Inferior parietal cortex (tissue), 1 donor: ENCODE data around the gene ANKS3.
A peak's percentile ranks its signal among the peaks of the same experiment; 100 is the strongest.

ENCODE experiments used
- DNase-seq: peaks from one replicate; pipeline ENCODE4 v3.0.0-alpha.2; 2016; ENCODE audit errors: extremely low spot score

Gene ANKS3

DNA sequence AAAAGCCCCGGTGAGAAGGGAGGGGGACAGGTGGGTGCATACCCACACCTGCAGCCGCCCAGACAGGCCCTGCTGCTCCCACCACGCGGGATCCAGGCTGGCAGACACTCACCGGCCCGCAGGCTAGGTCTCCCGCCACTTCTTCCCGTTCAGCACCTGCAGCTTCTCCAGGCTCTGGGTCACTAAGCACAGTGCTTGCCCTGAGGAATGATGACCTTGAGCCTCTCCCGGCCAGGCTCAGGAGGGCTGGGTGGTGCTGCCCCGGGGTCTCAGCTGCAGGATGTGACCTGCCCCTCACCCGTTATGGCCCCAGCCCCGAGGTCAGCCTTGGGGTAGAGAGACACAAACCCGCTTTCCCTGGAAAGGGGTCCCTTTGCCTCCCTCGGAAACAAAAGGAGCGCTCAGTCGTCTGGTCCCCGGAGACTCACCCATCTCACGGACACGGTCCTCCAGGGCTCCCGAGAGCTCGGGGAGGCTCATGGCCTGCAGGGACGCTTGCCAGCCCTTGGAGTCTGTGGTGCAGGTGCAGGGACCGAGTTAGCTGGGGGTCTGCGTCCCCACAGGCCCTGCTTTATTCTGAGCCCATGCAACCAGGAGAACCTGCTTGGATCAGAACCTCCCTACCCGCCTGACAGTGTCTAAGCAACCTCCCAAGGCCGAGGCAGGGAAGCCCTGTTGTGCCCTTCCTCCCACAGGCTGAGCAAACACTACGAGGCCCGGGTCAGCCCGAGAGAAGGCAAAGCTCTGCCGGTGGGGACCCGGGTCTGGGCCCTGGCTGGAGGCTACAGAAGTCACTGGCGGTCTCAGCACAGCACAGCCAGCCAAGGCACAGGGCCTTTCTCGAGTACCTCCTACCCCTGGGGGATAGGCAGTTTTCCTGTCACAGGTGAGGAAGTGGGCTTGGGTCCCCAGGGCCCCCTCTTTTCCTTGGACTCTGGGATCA is 36.9 kb downstream of the ANKS3 start:
- DNase-seq: no peak

- DNase-seq: no peak
Measured at GRCh38 chr16:4696172-4696904, 37.7 kb downstream of the ANKS3 start.

DNA sequence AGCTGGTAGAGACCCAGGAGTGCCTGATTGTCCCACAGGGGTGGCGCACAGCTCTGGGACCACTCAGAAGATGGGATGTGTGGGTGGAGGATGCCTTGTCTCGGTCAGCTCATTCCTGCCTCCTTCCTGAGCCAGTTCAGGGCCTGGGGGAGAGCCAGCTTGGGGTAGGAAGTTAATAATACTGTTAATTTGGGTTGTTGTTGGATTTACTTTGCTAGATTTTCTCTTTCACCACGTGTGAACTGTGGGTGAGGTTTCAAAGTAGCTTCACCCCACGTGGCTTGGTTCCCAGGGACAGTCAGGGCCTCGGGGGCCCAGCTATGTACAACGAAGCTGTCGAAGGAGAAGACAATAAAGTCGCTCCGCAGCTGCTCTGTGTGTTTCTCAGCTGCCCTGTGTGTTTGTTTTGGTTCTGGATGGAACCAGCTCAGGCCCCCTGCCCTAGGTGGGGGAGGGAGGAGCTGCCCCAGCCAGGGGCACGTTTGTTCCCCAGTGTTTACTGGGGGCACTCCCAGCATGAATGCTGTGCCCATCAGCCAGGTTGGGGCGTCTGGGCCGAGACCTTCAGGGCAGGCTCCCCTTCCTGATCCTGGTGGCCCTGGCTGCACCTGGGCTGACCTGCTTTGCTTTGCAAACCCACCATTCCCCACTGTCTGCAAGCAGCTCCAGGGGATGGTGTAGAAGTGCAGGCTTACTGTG is 38.4 kb downstream of the ANKS3 start:
- DNase-seq: no peak

GRCh38 chr16:4694642-4695451 is 39.2 kb downstream of the ANKS3 start:
- peak; percentile 17 for DNase-seq

GRCh38 chr16:4693956-4694641 is 40.0 kb downstream of the ANKS3 start:
- DNase-seq: no peak

- peak; percentile 94 for DNase-seq
Measured at GRCh38 chr16:4693296-4693955, 40.6 kb downstream of the ANKS3 start, which contains the start of gene NUDT16L1. Gene NUDT16L1, plus strand, starts transcription at chr16:4693562. Its CDS starts 165 bp downstream, at chr16:4693727.

- no peak for DNase-seq
Measured at GRCh38 chr16:4692460-4693295, 41.4 kb downstream of the ANKS3 start.

DNA sequence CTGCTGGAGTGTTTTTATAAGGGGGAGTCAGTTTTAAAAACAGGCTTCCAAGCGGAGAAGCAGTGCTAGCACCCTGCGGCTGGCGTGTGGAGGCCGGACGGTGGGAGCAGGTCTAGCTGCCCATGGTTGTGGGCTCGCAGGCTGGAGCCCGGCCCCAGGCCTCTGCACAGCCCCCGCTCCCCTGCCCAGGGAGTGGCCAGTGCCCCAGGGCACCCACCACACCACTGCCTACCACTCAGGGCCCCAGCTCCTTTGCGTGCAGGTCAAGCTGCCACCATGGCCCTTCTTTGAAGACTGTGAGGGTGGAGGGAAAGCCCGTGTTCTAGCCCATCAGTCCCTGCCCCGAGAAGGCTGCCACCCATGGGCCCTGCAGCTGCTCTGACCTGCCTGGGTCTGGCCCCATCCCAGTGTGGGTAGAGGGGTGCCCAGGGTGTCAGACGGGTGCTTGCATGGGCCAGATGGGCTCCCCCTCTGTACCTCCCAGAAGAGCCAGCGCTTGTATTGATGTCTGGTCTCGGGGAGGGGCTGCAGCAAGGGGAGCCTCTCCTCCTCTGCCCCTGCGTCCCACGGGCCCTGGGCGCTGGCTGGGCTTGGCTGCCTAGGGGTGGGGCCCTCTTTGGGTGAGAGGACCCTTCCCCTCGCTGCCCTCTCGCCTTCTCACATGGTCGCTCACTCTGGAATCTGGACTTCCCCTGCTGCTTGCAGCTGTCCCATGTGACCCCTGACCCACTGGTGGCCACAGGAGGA is 42.2 kb downstream of the ANKS3 start:
- no peak for DNase-seq

- DNase-seq: no peak
Measured at GRCh38 chr16:4690946-4691665, 43.0 kb downstream of the ANKS3 start.

GRCh38 chr16:4689864-4690704 is 44.0 kb downstream of the ANKS3 start:
- DNase-seq: no peak

GRCh38 chr16:4689091-4689671 is 44.9 kb downstream of the ANKS3 start:
- DNase-seq: no peak

- no peak for DNase-seq
Measured at GRCh38 chr16:4688674-4689045, 45.4 kb downstream of the ANKS3 start.

DNA sequence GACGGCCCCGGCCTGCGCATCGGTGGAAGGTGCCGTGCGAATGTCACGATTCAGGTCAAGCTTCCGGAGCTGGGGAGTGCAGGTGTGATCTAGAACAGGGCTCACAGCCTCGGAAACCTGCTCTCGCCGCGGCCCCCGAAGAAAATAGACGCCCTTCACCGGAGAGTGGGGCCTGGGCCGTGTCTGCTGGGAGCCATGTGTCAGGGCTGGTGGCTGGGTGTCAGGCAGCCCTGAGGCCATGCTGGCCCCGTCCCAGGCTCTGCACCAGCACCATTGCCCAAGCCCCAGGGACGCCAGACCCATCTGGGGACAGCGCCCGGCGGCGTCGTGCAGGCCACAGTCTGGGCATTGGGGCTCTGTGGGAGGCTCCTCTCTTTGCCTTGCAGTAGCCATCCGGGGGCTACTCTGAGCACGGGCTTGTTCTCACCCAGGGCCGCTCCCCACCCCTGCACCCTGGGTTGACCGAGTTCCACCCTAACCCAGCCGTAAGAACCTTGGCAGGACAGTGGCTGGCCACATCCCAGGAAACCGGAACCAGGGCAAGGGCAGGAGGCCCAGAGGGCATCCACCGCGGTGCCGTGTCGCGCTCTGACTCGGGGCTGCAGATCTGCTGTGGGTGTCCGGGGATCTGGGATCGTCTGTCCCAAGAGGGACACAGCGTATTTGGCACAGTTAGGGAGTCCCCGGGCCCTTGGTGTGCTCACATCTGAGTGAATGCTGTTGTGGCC is 46.0 kb downstream of the ANKS3 start:
- no peak for DNase-seq

- no peak for DNase-seq
Measured at GRCh38 chr16:4687416-4687815, 46.7 kb downstream of the ANKS3 start.

GRCh38 chr16:4686497-4687210 is 47.4 kb downstream of the ANKS3 start:
- no peak for DNase-seq
